GM18907 (cell line): ENCODE data around the gene TCHP.
"Not testable (repeated sequence)": the region's sequence is repeated elsewhere in the genome, so short reads cannot be mapped to it uniquely, and the experiment has no call there.

Experiments used
- ATAC-seq: cut with Tn5 transposase; IDR thresholded peaks from one replicate; pipeline ENCODE4 v1.9.1; 2021; ENCODE audit warnings: mild to moderate bottlenecking, moderate library complexity; ENCODE audit not compliant: unreplicated experiment

The TCHP gene

GRCh38 chr12:109899783-109900751 lies at the start of gene TCHP:
Gene TCHP (plus strand): TSS chr12:109900274. CDS start chr12:109903027, 2,753 bp downstream.
- peak; percentile 73 for ATAC-seq

- ATAC-seq = not testable (repeated sequence)
Measured at GRCh38 chr12:109850518-109850917, 49.6 kb upstream of the TCHP start.

- ATAC-seq = no peak
Measured at GRCh38 chr12:109855377-109855776, 44.7 kb upstream of the TCHP start.

- no peak for ATAC-seq
Measured at GRCh38 chr12:109857715-109858114, 42.4 kb upstream of the TCHP start.

GRCh38 chr12:109858764-109859163 lies 41.3 kb upstream of the TCHP start:
- no peak for ATAC-seq

GRCh38 chr12:109860977-109861376 lies 39.1 kb upstream of the TCHP start:
- ATAC-seq = no peak

GRCh38 chr12:109861689-109862314 lies 38.3 kb upstream of the TCHP start:
- ATAC-seq = no peak

GRCh38 chr12:109862491-109862890 lies 37.6 kb upstream of the TCHP start:
- ATAC-seq = not testable (repeated sequence)

- ATAC-seq = no peak
Measured at GRCh38 chr12:109863847-109864712, 36.0 kb upstream of the TCHP start.

- ATAC-seq = no peak
Measured at GRCh38 chr12:109864916-109865315, 35.2 kb upstream of the TCHP start.

GRCh38 chr12:109868182-109869051 lies 31.7 kb upstream of the TCHP start:
- no peak for ATAC-seq

GRCh38 chr12:109870648-109871047 lies 29.4 kb upstream of the TCHP start:
- no peak for ATAC-seq

- no peak for ATAC-seq
Measured at GRCh38 chr12:109871668-109872314, 28.3 kb upstream of the TCHP start.

GRCh38 chr12:109873653-109874052 lies 26.4 kb upstream of the TCHP start:
- ATAC-seq = no peak

- ATAC-seq = no peak
Measured at GRCh38 chr12:109875572-109876131, 24.4 kb upstream of the TCHP start.

- no peak for ATAC-seq
Measured at GRCh38 chr12:109876406-109876805, 23.7 kb upstream of the TCHP start.

GRCh38 chr12:109877504-109878246 lies 22.4 kb upstream of the TCHP start:
- ATAC-seq = no peak

GRCh38 chr12:109878247-109878625 lies 21.8 kb upstream of the TCHP start:
- ATAC-seq = no peak

- ATAC-seq = no peak
Measured at GRCh38 chr12:109878749-109879148, 21.3 kb upstream of the TCHP start.
